Activated effector memory CD4-positive, alpha-beta T cell treated with anti-CD3 and anti-CD28 coated beads, Interleukin-2, amount 50 U/mL, for 16 hours (primary cell): ENCODE data around the gene CCL26.
"Not testable (repeated sequence)": the region's sequence is repeated elsewhere in the genome, so short reads cannot be mapped to it uniquely, and the experiment has no call there.

Experiments
- DNase-seq: peaks from one replicate; pipeline ENCODE4 v3.0.0-alpha.2; 2020

The CCL26 gene

GRCh38 chr7:75789361-75789924 is 17.4 kb upstream of the CCL26 start:
- DNase-seq, result no peak

- not testable (repeated sequence) for DNase-seq
Measured at GRCh38 chr7:75788154-75788847, 16.3 kb upstream of the CCL26 start.

GRCh38 chr7:75783058-75783457 is 11.0 kb upstream of the CCL26 start:
- DNase-seq, result not testable (repeated sequence)

- not testable (repeated sequence) for DNase-seq
Measured at GRCh38 chr7:75780647-75781273, 8.7 kb upstream of the CCL26 start.

GRCh38 chr7:75779516-75779915 is 7.5 kb upstream of the CCL26 start:
- DNase-seq, result not testable (repeated sequence)

- not testable (repeated sequence) for DNase-seq
Measured at GRCh38 chr7:75779035-75779434, 7.0 kb upstream of the CCL26 start.

- peak; percentile 80 for DNase-seq
Measured at GRCh38 chr7:75776295-75776971, 4.4 kb upstream of the CCL26 start.

- DNase-seq, result not testable (repeated sequence)
Measured at GRCh38 chr7:75773958-75774357, 1.9 kb upstream of the CCL26 start.

- DNase-seq, result no peak
Measured at GRCh38 chr7:75771224-75771623, 787 bp downstream of the CCL26 start.

- no peak for DNase-seq
Measured at GRCh38 chr7:75762350-75762917, 9.6 kb downstream of the CCL26 start.

GRCh38 chr7:75761801-75762200 is 10.2 kb downstream of the CCL26 start:
- DNase-seq, result not testable (repeated sequence)

GRCh38 chr7:75758491-75758890 is 13.5 kb downstream of the CCL26 start:
- no peak for DNase-seq

- no peak for DNase-seq
Measured at GRCh38 chr7:75757860-75758259, 14.2 kb downstream of the CCL26 start.

GRCh38 chr7:75756991-75757676 is 14.9 kb downstream of the CCL26 start:
- DNase-seq, result no peak

GRCh38 chr7:75756206-75756990 is 15.6 kb downstream of the CCL26 start:
- no peak for DNase-seq

- no peak for DNase-seq
Measured at GRCh38 chr7:75743455-75743859, 28.6 kb downstream of the CCL26 start.

GRCh38 chr7:75740846-75741497 is 31.0 kb downstream of the CCL26 start:
- DNase-seq, result no peak

- DNase-seq, result peak; percentile 63
Measured at GRCh38 chr7:75739796-75740672, 32.0 kb downstream of the CCL26 start.

GRCh38 chr7:75738975-75739795 is 32.8 kb downstream of the CCL26 start:
- peak; percentile 100 for DNase-seq
